GM18858 (cell line): ENCODE data around the gene SEC31B.

Experiments
- ATAC-seq: cut with Tn5 transposase; IDR thresholded peaks from one replicate; pipeline ENCODE4 v1.9.1; 2021; ENCODE audit not compliant: unreplicated experiment

The SEC31B gene

GRCh38 chr10:100519311-100520051 lies at the start of gene SEC31B:
Gene SEC31B, minus strand, starts transcription at chr10:100519861. Its CDS starts 2,909 bp downstream, at chr10:100516952.
- ATAC-seq = no peak

- ATAC-seq = no peak
These were observed 49.3 kb upstream of the SEC31B start for GRCh38 chr10:100568912-100569311.

DNA sequence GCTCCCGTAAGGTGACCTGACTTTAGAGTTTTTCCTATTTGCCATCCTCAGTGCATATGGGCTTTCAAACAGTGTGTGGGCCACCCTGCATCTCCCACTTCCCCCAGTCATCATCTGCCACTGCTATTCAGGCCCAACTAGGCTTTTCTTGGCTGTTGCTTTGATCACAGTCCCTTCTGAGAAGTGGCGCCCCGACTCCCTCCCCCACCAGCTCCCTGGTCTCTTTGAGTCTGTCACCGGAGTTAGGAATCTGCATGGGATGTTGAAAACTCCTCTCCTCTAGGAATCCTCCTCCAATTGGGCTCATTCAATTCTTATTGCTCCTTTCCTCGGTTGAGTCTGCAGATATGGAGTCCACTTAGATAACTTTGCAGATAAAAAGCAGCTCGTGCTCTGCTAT lies 48.2 kb upstream of the SEC31B start:
- no peak for ATAC-seq

- no peak for ATAC-seq
These were observed 47.6 kb upstream of the SEC31B start for GRCh38 chr10:100567249-100567648.

GRCh38 chr10:100566561-100566960 lies 46.9 kb upstream of the SEC31B start:
- ATAC-seq = no peak

DNA sequence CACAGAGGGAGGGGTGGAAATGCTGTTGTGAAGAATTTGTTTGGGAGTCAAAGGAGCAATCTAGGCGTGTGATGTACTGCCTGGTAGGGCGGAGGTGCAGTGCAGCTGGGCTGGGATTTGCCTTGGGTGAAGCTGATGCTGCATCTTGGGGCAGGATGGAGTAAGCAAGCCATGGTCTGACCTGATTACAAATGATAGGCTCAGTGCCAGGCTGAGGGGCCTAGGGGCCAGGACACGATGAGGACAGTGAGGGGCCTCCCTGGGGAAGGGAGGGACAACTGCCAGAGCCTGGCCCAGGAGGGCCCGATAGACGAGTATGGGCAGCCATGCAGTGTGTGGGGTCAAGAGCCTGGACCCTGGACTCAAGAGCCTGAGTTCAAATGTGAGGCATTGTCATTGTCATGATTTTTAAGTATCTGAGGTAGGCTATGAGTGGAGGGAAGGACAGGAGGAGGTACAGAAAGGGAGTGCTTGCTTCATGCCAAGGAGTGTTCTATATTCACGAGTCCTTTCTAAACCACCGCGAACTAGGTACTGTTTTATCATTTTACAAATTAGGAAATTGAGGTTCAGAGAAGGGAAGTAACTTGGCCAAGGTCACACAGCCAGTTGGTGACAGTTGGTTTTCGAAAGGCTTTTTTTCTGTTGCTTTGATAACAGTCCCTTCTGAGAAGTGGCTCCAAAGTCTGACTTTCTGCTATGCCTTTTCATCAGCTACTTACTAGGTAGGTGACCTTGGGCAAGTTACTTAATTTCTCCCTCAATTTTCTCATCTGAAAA lies 45.7 kb upstream of the SEC31B start:
- no peak for ATAC-seq

GRCh38 chr10:100562008-100562672 lies 42.5 kb upstream of the SEC31B start:
- peak; percentile 44 for ATAC-seq

GRCh38 chr10:100561005-100561404 lies 41.3 kb upstream of the SEC31B start:
- ATAC-seq = no peak

DNA sequence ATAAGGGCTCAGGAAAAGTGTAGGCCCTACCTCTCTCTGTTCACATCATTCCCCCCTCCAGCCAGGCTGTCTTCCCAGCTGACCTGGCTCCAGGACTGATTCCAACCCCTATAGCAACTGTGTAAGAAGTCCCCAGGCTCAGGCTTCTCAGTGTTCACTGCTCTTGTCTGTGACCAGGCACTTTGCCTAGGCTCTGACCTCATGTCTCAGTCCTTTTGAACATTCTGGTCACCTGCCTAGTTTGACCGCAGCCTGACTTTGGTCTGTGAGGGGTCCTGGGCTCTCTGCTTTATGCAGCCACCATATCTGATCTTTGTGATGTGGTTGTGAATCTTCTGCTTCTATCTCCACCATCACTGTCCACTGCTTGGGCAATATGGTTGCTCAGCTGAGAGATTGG lies 40.6 kb upstream of the SEC31B start:
- ATAC-seq = no peak

- ATAC-seq = no peak
These were observed 35.2 kb upstream of the SEC31B start for GRCh38 chr10:100554902-100555301.

GRCh38 chr10:100553929-100554328 lies 34.3 kb upstream of the SEC31B start:
- ATAC-seq = no peak

DNA sequence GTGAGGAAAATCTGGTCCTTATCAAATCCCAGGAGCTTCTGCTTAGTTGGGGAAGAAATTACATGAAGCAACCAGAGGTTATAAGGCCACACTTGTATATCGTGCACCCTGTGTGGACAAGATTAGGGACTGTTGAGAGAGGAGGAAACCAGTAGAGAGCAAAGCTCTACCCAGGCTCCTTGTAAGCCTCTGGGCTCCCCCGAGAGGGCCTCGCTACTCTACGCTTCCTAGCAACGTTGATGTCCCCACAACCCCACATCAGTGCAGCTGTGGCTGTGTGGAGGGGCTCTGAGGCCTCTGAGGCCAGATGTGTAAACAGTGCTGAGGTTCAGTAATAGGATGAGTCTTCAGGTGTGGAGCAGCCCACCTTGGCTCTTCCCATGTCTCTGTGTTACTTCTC lies 32.1 kb upstream of the SEC31B start:
- no peak for ATAC-seq

DNA sequence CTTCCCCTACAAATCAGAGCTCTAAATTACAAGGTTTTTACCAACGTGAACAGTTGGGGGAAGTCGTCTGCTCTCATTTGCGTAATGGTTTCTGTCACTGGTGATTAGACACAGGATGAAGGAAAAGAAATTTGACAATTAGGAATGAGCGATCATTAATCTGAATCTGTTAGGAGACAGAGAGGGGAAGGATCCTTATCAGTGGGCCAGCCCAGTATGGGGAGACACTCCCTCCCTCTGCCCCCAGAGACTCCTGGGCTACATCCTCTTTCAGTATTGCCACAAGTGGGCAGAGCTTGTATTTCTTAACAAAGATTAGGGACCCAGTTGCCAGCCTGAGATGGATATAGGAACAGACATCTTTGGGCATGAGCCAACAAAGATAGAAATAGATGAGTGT lies 31.5 kb upstream of the SEC31B start:
- ATAC-seq = no peak

DNA sequence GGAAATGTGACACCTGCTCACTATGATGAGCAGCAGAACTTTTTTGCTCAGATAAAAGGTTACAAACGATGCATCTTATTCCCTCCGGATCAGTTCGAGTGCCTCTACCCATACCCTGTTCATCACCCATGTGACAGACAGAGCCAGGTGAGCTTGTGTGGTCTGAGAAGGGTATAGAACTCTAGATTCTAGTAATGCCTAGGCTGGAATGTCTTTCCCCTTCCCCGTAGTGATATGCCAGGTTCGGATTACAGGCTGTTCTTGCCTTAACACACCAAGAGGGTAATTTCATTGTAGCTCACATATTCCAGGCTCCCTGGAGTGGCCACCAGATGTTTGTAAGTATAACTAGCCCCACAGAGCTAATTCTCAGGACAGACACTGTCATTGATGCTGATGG lies 25.3 kb upstream of the SEC31B start:
- no peak for ATAC-seq

DNA sequence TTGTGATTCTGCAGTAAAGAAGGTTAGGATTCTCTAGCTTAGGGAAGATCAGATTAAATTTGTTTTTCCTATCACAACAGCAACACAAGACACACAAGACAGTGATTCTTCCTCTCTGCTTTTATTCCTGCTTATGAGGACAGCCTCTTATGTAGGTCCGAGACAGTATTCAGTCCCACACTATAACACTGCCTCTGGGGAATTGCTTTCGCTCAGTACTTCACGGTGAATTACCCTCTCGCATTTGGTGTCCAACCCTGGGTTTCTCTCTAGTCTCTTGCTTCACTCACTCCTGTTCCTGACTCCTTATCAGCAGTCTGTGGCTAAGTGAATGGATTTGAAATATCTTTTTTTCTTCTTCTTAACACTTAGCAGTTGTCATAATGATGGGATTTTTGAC lies 17.8 kb upstream of the SEC31B start:
- ATAC-seq = no peak

DNA sequence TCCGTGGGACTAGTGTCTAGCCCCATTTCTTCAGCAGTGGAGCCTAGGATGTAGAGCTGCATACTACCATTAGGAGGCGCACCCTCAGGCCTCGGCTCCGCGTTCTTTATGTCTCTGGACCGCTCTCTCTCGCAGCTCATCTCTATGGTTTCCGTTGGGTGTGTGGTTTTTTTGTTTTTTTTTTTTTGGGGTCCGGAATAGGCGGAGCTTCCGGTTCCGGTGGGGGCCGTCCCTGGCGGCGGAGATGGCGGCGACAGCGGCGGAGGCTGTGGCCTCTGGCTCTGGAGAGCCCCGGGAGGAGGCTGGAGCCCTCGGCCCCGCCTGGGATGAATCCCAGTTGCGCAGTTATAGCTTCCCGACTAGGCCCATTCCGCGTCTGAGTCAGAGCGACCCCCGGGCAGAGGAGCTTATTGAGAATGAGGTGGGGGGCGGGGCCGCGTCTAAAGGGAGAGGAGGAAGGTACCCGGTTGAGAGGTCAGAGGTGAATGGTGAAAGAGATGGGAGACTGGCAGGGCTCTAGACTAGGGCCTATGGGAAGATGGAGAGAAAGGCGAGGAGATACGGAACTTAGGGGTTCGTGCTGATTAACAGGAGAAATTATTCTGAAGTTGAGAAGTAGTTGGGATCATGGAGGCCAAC lies 16.2 kb upstream of the SEC31B start, which contains the start of gene HIF1AN:
Gene HIF1AN, plus strand, starts transcription at position 229 of the 639 bp plus-strand sequence. Its CDS starts 16 bp downstream, at position 245.
- peak; percentile 78 for ATAC-seq

DNA sequence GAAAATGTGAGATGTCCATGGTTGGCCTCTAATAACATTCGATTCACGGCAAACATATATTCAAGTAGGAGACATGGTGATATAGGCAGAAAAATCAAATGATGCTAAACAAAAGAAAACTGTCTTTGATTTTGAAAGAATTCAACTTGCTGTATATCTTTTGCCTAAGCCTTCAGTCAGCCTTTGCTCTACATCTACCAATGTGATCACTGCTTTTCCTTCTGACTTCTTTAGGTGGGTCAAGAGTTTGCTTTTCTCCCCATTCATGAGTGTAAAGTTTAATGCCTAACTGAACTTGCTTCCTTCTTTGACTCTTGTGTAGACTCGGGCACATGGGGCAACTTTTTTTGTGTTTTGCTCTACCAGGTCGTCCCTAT lies 15.7 kb upstream of the SEC31B start:
- ATAC-seq = no peak

DNA sequence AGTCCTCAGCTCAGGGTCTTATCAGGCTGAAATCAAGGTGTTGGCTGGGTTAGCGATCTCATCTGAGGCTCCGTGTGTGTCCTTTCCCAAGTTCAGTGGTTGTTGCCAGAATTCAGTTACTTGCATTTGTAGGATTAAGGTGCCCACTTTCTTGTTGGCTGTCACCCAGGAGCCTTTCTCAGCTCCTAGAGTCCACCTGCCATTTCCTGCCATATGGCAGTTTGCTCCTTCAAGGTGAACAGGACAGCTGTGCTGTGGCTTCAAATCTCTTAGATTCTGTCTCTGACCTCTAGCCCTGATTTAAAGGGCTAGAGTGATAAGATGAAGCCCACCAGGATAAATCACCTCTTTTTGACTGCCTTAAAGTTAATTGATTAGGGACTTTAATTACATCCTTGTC lies 15.1 kb upstream of the SEC31B start:
- no peak for ATAC-seq

- no peak for ATAC-seq
These were observed 12.1 kb upstream of the SEC31B start for GRCh38 chr10:100531761-100532160.

- ATAC-seq = no peak
These were observed 10.0 kb upstream of the SEC31B start, which contains the start of gene NDUFB8 for GRCh38 chr10:100529475-100530298. Gene NDUFB8, minus strand, starts transcription at chr10:100529871. Its CDS starts 20 bp downstream, at chr10:100529851.
